HG03060 (cell line): Measurements from ENCODE around the gene C4B.
"Not testable (repeated sequence)": the region's sequence is repeated elsewhere in the genome, so short reads cannot be mapped to it uniquely, and the experiment has no call there.

ENCODE experiments used
- ATAC-seq: cut with Tn5 transposase; IDR thresholded peaks from one replicate; pipeline ENCODE4 v1.9.1; 2021; ENCODE audit warnings: low read depth, moderate number of reproducible peaks; ENCODE audit not compliant: unreplicated experiment

C4B gene

DNA sequence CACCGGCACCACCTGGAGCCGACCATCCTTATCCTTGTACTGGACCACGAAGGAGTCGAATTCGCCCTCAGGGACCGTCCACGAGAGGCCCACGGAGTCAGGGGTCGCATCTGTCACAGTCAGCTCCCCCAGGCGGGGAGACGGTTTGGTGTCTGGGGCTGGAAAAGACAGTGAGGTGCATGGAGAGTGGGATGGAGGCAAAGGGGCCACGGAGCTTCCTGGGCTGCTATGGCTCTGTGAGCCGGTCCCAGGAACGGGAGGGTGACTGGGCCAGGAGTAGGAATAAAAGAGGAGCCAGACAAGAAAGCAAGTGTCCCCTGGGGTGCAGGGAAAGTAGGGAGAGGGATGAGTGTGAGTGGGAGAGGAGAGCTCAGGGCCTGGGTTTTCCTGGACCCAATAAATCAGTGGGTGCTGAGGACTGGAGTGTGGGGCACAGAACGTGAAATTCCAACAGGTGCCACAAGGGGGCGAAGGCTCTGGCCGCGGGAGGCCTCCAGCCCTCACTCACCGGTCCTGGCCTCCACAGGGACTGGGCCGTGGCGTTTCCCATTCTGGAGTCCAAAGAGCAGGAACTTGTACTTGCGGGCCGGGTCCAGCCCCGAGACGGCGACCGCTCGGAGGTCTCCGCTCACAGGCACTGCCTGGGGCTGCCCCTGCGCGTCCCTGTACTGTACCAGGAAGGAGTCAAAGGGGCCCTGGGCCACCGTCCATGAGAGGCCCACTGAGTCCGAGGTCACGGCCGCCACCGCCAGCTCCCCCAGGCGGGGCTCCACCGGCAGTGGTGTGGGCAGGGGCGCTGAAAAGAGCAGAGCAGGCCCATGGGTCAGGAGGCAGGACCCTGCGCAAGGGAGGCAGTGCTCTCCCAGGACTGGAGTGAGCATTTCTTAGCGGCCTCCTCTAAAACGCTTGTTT lies 33.5 kb downstream of the C4B start:
- ATAC-seq, result no peak

DNA sequence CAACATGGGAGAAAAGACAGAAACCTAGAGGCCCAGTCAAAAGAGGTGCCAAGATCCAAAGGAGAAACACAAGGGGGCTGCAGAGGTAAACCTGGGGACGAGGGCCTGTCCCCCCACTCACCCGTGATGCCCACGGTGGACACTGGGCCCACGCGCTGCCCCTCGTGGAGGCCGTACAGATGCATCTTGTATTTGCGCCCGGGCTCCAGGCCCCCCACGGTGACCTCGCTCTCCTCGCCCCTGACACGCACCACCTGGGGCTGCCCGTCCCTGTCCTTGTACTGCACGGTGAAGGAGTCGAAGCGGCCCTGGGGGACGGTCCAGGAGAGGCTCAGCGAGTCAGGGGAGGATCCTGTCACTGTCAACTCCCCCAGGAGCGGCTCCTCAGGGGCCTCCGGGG lies 34.6 kb downstream of the C4B start:
- not testable (repeated sequence) for ATAC-seq

DNA sequence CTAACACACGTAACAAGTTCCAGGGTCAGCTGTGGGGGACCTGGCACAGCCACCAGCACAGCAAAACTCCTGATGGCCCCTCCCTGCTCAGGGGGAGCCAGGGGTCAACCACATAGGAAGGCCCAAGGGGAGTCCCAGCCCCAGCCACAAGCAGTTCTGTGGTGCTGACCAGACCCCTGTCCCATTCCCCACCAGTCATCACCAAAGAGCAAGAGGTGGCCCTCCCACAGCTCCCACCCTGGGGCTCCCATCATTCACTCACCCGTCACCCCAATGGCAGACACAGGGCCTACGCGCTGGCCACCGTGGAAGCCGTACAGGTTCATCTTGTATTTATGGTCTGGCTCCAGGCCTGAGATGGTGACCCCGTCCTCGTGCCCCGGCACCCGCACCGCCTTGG lies 35.1 kb downstream of the C4B start:
- ATAC-seq, result not testable (repeated sequence)

GRCh38 chr6:32050562-32050961 lies 36.0 kb downstream of the C4B start:
- no peak for ATAC-seq

DNA sequence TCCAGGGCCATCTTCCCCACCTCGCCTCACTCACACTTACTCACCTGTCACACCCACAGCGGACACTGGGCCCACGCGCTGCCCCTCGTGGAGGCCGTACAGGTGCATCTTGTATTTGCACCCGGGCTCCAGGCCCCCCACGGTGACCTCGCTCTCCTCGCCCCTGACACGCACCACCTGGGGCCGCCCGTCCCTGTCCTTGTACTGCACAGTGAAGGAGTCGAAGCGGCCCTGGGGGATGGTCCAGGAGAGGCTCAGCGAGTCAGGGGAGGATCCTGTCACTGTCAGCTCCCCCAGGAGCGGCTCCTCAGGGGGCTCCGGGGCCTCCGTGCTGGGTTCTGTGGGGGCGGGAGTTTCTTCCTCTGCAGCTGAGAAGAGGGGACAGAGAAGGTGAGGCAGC lies 38.0 kb downstream of the C4B start:
- not testable (repeated sequence) for ATAC-seq

DNA sequence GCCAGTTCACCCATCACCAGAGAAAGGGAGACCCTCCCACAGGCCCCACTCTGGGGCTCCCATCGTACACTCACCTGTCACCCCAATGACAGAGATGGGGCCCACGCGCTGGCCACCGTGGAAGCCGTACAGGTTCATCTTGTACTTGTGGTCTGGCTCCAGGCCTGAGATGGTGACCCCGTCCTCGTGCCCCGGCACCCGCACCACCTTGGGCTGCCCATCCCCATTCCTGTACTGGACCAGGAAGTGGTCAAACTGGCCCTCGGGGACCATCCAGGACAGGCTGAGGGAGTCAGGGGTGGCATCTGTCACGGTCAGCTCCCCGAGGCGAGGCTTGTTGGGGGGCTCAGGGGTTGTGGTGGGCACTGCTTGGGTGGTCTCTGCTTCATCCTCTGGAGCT lies 38.7 kb downstream of the C4B start:
- ATAC-seq, result not testable (repeated sequence)

- ATAC-seq, result not testable (repeated sequence)
Measured at GRCh38 chr6:32055756-32056155, 41.2 kb downstream of the C4B start.

DNA sequence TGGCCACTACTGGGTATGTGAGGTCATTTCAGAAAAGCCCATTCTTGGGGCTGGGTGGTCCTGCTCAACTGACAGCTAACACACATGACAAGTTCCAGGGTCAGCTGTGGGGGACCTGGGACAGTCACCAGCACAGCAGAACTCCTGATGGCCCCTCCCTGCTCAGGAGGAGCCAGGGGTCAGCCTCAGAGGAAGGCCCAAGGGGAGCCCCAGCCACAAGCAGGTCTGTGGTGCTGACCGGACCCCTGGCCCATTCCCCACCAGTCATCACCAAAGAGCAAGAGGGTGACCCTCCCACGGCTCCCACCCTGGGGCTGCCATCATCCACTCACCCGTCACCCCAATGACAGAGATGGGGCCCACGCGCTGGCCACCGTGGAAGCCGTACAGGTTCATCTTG lies 41.7 kb downstream of the C4B start:
- ATAC-seq, result no peak

- ATAC-seq, result no peak
Measured at GRCh38 chr6:32057966-32058365, 43.4 kb downstream of the C4B start.

- no peak for ATAC-seq
Measured at GRCh38 chr6:32058511-32058963, 43.9 kb downstream of the C4B start.

DNA sequence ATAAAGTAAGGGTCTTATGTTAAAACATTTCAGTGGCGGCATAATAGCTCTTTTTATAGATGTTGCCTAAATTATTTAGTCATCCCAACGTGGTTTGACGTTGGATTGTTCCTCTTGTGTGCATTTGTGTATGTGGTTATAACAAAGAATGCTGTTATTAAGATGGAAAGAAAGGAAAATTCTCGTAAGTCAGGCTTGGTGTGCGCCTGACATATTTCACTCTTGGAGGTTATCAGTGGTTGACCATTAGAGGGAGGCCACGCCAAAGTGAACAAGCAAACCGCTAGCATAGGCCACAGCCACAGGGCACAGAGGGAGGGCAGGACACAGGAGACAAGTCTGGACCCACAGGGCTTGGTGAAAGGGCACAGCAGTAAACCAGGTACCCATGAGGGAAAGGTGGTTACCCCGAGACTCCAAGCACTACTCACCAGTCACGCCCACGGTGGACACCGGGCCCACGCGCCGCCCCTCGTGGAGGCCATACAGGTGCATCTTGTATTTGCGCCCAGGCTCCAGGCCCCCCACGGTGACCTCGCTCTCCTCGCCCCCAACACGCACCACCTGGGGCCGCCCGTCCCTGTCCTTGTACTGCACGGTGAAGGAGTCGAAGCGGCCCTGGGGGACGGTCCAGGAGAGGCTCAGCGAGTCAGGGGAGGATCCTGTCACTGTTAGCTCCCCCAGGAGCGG lies 46.5 kb downstream of the C4B start:
- ATAC-seq, result no peak

- ATAC-seq, result no peak
Measured at GRCh38 chr6:32064706-32065105, 50.1 kb downstream of the C4B start.

DNA sequence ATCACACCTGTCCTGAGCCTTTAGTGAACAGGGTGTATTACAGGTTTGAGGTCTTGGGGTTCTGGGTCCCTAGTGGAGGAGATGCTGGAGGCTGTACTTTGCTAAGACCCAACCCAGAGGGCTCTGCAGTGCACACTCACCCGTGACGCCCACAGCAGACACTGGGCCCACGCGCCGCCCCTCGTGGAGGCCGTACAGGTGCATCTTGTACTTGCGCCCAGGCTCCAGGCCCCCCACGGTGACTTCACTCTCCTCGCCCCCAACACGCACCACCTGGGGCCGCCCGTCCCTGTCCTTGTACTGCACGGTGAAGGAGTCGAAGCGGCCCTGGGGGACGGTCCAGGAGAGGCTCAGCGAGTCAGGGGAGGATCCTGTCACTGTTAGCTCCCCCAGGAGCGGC lies 52.9 kb downstream of the C4B start:
- ATAC-seq, result not testable (repeated sequence)

GRCh38 chr6:32068315-32068714 lies 53.7 kb downstream of the C4B start:
- not testable (repeated sequence) for ATAC-seq

- ATAC-seq, result no peak
Measured at GRCh38 chr6:32068867-32069266, 54.3 kb downstream of the C4B start.

DNA sequence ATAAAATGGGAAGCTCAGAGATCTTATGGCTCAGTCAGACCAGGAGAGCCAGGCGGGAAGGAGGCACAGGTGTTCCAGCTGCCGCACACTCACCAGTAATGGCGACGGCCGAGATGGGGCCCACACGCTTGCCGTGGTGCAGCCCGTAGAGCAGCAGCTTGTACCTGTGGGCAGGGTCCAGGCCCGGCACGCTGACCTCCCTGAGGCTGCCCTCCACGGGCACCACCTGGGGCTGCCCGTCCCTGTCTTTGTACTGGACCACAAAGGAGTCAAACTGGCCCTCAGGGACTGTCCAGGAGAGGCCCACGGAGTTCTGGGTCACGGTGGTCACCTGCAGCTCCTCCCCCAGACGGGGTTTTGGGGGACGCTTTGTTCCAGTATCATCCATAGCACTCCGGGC lies 54.9 kb downstream of the C4B start:
- no peak for ATAC-seq

- ATAC-seq, result no peak
Measured at GRCh38 chr6:32069878-32070515, 55.4 kb downstream of the C4B start.

DNA sequence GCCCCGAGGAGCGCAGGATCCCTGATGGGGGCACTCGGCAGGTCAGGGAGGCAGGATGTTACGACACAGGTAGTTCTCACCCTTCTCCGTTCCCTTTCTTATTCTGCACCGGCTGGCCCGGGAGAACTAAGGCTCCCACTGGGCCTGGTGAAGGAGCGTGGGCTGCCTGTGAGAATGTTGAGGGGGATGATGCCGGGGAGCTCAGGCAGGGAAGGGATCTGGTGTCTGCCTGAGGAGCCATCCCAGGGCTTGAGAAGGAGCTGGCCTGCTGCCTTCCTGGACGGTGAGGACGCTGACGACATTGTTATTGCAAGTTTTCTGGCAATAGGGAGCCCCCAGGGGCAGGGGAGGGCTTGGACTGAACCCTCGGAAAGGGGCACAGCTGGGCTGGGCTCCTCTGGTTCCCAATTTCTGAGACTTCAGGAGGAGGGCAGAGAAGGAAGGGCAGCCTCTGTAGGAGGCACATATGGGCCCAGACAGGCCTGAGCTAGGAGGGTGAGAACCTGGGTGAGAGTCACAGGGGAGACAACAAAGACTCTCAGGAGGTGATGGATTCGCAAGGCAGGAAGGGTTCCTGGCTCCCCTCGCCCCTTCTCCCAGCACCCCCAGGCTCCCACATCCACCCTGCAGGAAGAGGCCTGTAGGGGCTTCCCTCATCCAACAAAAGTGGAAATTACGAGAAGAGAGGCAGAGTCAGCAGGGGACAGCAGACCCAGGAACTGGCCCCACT lies 56.4 kb downstream of the C4B start:
- no peak for ATAC-seq

- ATAC-seq, result no peak
Measured at GRCh38 chr6:32073101-32073500, 58.5 kb downstream of the C4B start.

DNA sequence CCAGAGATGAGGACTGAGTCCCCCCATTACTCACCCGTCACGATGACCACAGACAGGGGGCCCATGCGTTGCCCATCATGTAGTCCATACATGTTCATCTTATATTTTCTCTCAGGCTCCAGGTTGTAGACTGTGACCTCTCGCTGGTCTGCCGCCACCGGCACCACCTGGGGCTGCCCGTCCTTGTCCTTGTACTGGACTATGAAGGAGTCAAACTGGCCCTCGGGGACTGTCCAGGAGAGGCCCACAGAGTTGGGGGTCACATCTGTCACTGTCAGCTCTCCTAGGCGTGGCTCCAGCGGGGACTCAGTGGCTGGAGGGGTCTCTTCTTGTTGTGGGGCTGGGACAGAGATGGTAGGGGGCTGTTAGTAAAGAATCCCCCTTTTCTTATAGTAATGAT lies 59.0 kb downstream of the C4B start:
- no peak for ATAC-seq
